Parathyroid adenoma (tissue), 2 donors: ENCODE measurements around the gene CCDC6.
A peak's percentile ranks its signal among the peaks of the same experiment; 100 is the strongest.

Experiments
- H2AFZ ChIP-seq: fragments of 300-600 bp; sonication (generic); one replicate; pipeline ENCODE4 v1.7.0; 2017; ENCODE audit warnings: antibody characterized with exemption, mild to moderate bottlenecking
- H3K27ac ChIP-seq: fragments of 300-600 bp; sonication (generic); one replicate; pipeline ENCODE4 v1.7.0; 2017
- H3K27me3 ChIP-seq: fragments of 300-600 bp; sonication (generic); one replicate; pipeline ENCODE4 v1.7.0; 2017; ENCODE audit warnings: low read length; ENCODE audit not compliant: control insufficient read depth, insufficient read depth
- H3K36me3 ChIP-seq: fragments of 300-600 bp; sonication (generic); one replicate; pipeline ENCODE4 v1.7.0; 2017; ENCODE audit warnings: low read length; ENCODE audit not compliant: control insufficient read depth, insufficient read depth
- H3K4me1 ChIP-seq: fragments of 300-600 bp; sonication (generic); one replicate; pipeline ENCODE4 v1.7.0; 2017; ENCODE audit warnings: control low read depth
- H3K4me2 ChIP-seq: fragments of 300-600 bp; sonication (generic); one replicate; pipeline ENCODE4 v1.7.0; 2017; ENCODE audit warnings: low read length
- H3K4me3 ChIP-seq: fragments of 300-600 bp; sonication (generic); one replicate; pipeline ENCODE4 v1.7.0; 2017; ENCODE audit warnings: low read depth, low read length
- H3K79me2 ChIP-seq: fragments of 300-600 bp; sonication (generic); one replicate; pipeline ENCODE4 v1.7.0; 2017; ENCODE audit warnings: control low read depth
- H3K9ac ChIP-seq: fragments of 300-600 bp; sonication (generic); one replicate; pipeline ENCODE4 v1.7.0; 2017; ENCODE audit warnings: mild to moderate bottlenecking
- H3K9me3 ChIP-seq: fragments of 300-600 bp; sonication (generic); one replicate; pipeline ENCODE4 v1.7.0; 2017; ENCODE audit warnings: low read length; ENCODE audit not compliant: control insufficient read depth
- TF ChIP-seq, protein P1 (sequence below): fragments of 300-600 bp; sonication (generic); IDR thresholded peaks from one replicate; pipeline ENCODE4 v1.7.0; 2017; ENCODE audit warnings: antibody characterized with exemption, mild to moderate bottlenecking
- donor health status: primary hyperparathyroidism.

Gene CCDC6

DNA sequence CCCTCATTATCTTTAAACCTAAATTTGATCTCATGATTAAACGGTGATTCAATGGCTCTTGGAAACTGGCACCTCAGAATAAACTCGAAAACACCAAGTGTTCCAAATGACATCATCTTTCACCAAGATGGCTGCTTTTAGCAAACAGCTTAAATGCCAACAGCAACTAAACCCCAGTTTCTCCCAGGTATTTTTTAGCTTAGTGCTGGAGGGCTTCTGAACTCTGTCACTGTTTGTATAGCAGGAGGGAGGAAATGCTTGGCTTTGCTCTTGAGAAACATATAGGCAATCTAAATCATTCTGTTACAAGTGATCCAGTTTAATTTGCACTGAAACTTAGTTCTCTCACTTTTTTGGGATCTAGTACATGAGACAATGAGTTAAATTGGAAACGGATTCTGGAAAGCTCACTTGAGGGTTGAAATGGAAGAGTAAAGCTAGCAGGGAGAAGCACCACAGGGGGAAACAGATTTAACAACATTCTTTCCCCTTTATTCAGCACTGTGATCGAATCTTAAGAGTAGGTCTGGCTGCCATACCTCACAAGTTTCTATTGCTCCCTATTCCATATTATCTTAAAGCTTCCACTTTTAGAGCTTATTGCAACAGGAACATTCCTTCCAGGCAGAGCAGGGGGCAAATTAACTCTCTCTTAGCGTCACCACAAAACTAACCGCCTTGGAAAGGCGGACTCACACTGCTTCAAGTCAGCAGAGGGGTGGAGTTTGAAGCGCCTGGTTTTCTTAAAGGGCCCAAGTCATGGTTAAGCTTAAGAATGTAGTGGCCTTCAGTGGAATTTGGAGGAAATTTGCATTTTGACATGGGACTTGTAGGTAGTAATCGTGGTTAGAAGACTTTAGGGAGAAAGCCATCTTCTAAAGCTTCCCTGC lies 1.8 kb upstream of the CCDC6 start:
- Histone ChIP-seq H3K9ac (no peak overlapping the region), H3K79me2 (no peaks in the 10 kb centered on the region), H3K4me1 (peaks cover 17% of the 10 kb centered on the region), H3K27ac (peak overlapping the region; percentile 77), H2AFZ (peak overlapping the region; percentile 81), H3K4me3 (peak overlapping the region; percentile 86), H3K36me3 (no peaks in the 10 kb centered on the region), H3K4me2 (peak overlapping the region; percentile 91), H3K9me3 (no peaks in the 10 kb centered on the region), H3K27me3 (no peaks in the 10 kb centered on the region)
- TF ChIP-seq, protein P1, sequence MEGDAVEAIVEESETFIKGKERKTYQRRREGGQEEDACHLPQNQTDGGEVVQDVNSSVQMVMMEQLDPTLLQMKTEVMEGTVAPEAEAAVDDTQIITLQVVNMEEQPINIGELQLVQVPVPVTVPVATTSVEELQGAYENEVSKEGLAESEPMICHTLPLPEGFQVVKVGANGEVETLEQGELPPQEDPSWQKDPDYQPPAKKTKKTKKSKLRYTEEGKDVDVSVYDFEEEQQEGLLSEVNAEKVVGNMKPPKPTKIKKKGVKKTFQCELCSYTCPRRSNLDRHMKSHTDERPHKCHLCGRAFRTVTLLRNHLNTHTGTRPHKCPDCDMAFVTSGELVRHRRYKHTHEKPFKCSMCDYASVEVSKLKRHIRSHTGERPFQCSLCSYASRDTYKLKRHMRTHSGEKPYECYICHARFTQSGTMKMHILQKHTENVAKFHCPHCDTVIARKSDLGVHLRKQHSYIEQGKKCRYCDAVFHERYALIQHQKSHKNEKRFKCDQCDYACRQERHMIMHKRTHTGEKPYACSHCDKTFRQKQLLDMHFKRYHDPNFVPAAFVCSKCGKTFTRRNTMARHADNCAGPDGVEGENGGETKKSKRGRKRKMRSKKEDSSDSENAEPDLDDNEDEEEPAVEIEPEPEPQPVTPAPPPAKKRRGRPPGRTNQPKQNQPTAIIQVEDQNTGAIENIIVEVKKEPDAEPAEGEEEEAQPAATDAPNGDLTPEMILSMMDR: no peak

DNA sequence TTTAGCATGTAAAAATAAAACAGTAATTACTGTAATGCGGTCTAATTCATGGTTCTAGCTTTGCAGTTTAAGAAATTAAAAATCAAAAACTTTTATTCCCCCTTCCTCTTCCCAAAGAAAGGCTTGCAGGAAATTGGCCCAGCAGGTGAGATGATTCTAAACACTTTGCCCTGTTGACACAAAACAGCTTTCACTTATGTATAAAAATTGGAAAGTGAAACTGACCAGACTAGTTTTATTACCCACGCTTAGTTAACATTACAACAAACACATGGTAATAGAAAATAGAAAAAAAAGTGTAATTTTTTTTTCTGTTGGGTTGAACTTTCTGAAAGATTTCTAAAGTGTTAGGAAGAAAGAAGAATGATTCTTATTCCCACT lies 1.2 kb upstream of the CCDC6 start:
- no peaks in the 10 kb centered on the region for H3K79me2 ChIP-seq
- H3K36me3 ChIP-seq: no peaks in the 10 kb centered on the region
- H3K27me3 ChIP-seq: no peaks in the 10 kb centered on the region
- no peak overlapping the region for H3K9ac ChIP-seq
- peak overlapping the region; percentile 81 for H2AFZ ChIP-seq
- peak overlapping the region; percentile 77 for H3K27ac ChIP-seq
- TF ChIP-seq, protein P1: no peak
- peaks cover 17% of the 10 kb centered on the region for H3K4me1 ChIP-seq
- H3K9me3 ChIP-seq: no peaks in the 10 kb centered on the region
- H3K4me3 ChIP-seq: peak overlapping the region; percentile 86
- peak overlapping the region; percentile 91 for H3K4me2 ChIP-seq

DNA sequence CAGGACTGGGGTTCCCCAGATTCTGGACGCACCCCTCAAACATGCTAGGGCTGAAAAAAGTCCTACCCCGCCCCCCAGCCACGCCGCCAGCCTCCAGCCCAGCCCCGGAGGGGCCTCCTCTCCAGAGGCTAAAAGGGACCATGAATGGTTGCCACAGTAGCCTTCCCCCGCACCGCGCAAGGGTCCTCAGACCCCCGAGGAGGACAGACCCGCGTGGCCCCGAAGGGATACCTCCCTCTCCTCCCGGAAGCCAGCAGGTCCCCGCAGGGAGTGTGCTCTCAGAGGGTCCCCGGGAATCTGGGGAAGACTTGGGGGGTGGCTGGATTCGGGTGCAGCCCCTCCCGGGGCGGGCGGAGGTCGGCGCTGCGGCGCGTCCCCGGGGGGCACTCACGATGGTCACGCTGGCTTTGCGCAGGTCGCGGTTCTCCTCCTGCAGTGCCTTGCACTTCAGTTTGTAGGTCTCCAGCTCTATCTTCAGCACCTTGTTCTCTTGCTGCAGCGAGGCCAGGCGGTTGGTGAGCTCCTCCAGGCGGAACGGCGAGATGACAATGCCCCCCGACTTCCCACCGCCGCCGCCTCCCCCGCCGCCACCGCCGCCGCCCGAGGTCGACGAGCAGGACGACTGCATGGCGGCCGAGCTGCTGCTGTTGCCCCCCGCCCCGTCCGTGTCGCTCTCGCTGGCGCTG lies 482 bp downstream of the CCDC6 start:
- TF ChIP-seq, protein P1: no peak
- Histone ChIP-seq H3K4me1 (peaks cover 17% of the 10 kb centered on the region), H3K27me3 (no peaks in the 10 kb centered on the region), H3K36me3 (no peaks in the 10 kb centered on the region), H3K4me3 (peak overlapping the region; percentile 86), H3K4me2 (peak overlapping the region; percentile 91), H3K9ac (peak overlapping the region; percentile 77), H3K9me3 (no peaks in the 10 kb centered on the region), H2AFZ (peak overlapping the region; percentile 81), H3K27ac (peak overlapping the region; percentile 77), H3K79me2 (no peaks in the 10 kb centered on the region)

DNA sequence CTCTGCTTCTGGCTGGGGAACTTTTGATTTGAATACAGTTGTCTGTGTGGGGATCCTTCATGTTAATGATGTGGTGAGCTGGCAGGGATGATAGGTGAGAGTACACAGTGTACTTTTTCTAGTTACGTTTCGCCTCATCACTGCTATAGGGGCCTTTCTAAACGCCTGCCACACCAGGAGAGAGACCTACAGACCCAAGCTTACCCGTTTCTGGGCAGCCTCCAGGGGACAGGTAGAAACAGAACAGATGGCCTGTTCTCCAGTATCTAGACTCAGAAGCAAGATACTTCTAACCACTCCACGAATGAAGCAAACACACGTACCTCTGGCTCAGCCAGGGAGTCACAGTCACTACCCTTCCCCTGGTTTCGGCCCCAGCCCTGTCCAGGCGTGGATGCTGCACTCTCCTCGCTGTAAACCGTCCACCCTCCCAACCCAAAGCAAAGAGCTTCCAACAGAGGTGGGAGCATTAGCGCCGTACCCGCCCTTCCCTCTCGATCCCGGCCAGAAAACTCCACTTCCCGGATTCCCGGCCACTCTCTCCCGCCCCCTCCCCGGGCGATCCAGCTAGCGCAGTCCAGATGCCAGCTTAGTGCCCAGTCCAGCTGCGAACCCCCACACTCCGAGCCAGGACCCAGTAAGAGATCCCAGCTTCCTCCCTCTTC lies 1.2 kb downstream of the CCDC6 start:
- no peaks in the 10 kb centered on the region for H3K79me2 ChIP-seq
- H3K4me2 ChIP-seq: peak overlapping the region; percentile 91
- peaks cover 17% of the 10 kb centered on the region for H3K4me1 ChIP-seq
- no peaks in the 10 kb centered on the region for H3K27me3 ChIP-seq
- H3K9ac ChIP-seq: peak overlapping the region; percentile 77
- H3K36me3 ChIP-seq: no peaks in the 10 kb centered on the region
- peak overlapping the region; percentile 86 for H3K4me3 ChIP-seq
- peak overlapping the region; percentile 77 for H3K27ac ChIP-seq
- TF ChIP-seq, protein P1: no peak
- peak overlapping the region; percentile 81 for H2AFZ ChIP-seq
- no peaks in the 10 kb centered on the region for H3K9me3 ChIP-seq
